Panc1 (cell line): ENCODE measurements around the gene RNASE9. TPM values are rescaled to one million over a fixed set of nuclear protein-coding genes. Genes with fewer than 3 reads are reported as not detected.

Experiments used
- ATAC-seq: fragments of 200-7000 bp; cut with Tn5 transposase; 2 replicates; pipeline ENCODE4 v1.9.1; 2020; ENCODE audit warnings: mild to moderate bottlenecking, moderate library complexity
- BruUV-seq: library from RNA; stranded (reverse); fragments of 400-500 nt; replicated peaks from 2 replicates; lab custom pipeline; 2021; lab: Mats Ljungman, UMichigan
- CTCF ChIA-PET: fragments of 300-600 bp; sonication (Branson Sonifier 250); formaldehyde crosslinking; loops from one replicate; lab custom pipeline; 2022; ENCODE audit warnings: antibody characterized with exemption; lab: Charles Lee
- POLR2A ChIA-PET: fragments of 300-600 bp; sonication (Branson Sonifier 250); formaldehyde crosslinking; loops from one replicate; lab custom pipeline; 2022; ENCODE audit warnings: antibody characterized with exemption; lab: Charles Lee
- DNase-seq: peaks from one replicate; pipeline ENCODE4 v3.0.0-alpha.2; 2010; ENCODE audit warnings: low read depth, low spot score
- H3K27ac ChIP-seq: 2 replicates; pipeline ENCODE4 v1.5.1; 2011; ENCODE audit warnings: mild to moderate bottlenecking, low read length, inconsistent platforms
- H3K27me3 ChIP-seq: fragments of 200-500 bp; sonication (Bioruptor generic); 2 replicates; pipeline ENCODE4 v1.6.0; 2014; ENCODE audit warnings: low read length, inconsistent platforms; ENCODE audit not compliant: control insufficient read depth, insufficient read depth
- H3K36me3 ChIP-seq: fragments of 200-500 bp; sonication (Bioruptor generic); 2 replicates; pipeline ENCODE4 v1.5.1; 2014; ENCODE audit warnings: inconsistent platforms, mild to moderate bottlenecking, low read length, moderate library complexity; ENCODE audit not compliant: control insufficient read depth, insufficient read depth
- H3K4me1 ChIP-seq: 2 replicates; pipeline ENCODE4 v1.5.1; 2011; ENCODE audit warnings: inconsistent platforms, mild to moderate bottlenecking, low read length, moderate library complexity; ENCODE audit not compliant: control insufficient read depth, insufficient read depth
- H3K4me3 ChIP-seq, 2 experiments: 2 replicates each; pipeline ENCODE4 v1.5.1; 2011 to 2012; ENCODE audit warnings: low read depth in 2 of 2, low read length in 2 of 2, mild to moderate bottlenecking in 2 of 2, inconsistent platforms in 1 of 2, moderate library complexity in 1 of 2
- H3K9me3 ChIP-seq: fragments of 200-500 bp; sonication (Bioruptor generic); 2 replicates; pipeline ENCODE4 v1.5.1; 2014; ENCODE audit warnings: low read depth, mild to moderate bottlenecking, inconsistent platforms, low read length, moderate library complexity; ENCODE audit not compliant: control insufficient read depth, insufficient read depth
- POLR2AphosphoS5 ChIP-seq: IDR thresholded peaks from 2 replicates; pipeline ENCODE4 v1.6.1; 2012; ENCODE audit warnings: mild to moderate bottlenecking, low read depth, low read length, moderate library complexity
- SIN3A ChIP-seq: IDR thresholded peaks from 2 replicates; pipeline ENCODE4 v1.6.1; 2012; ENCODE audit warnings: low read depth, mild to moderate bottlenecking, low read length, moderate library complexity, borderline replicate concordance; ENCODE audit not compliant: insufficient read depth
- TCF7L2 ChIP-seq: IDR thresholded peaks from 2 replicates; pipeline ENCODE4 v1.6.1; 2011; ENCODE audit warnings: mild to moderate bottlenecking, low read depth, low read length, inconsistent platforms
- in situ Hi-C: cut with HindIII; loops from 2 replicates; pipeline ENCODE4 v1.10.0; 2016; ENCODE audit warnings: low sequenced_read_pairs, low pct_unique_long_range_greater_than_20kb
- intact Hi-C: fragments of 100-400 bp; cut with micrococcal nuclease; formaldehyde crosslinking; loops from one replicate; pipeline ENCODE4 v1.10.0; 2022; ENCODE audit not compliant: unreplicated experiment
- total RNA-seq: library from RNA; stranded (reverse); gene quantifications from one replicate; pipeline ENCODE4 v1.2.1, GENCODE V29; 2021; ENCODE audit not compliant: unreplicated experiment
- TF ChIP-seq, protein P1 (sequence below), 2 experiments: IDR thresholded peaks; 2 replicates each; pipeline ENCODE4 v1.6.1; 2011 to 2012; ENCODE audit warnings: low read depth in 2 of 2, control low read depth in 1 of 2, low read length in 1 of 2, mild to moderate bottlenecking in 1 of 2, moderate library complexity in 1 of 2; ENCODE audit not compliant: insufficient read depth in 1 of 2
- TF ChIP-seq, protein P2 (sequence below): fragments of 450-650 bp; IDR thresholded peaks from 2 replicates; pipeline ENCODE4 v1.5.1; 2017; ENCODE audit warnings: mild to moderate bottlenecking

Gene RNASE9
- total RNA-seq, 1 experiment from 2014 or later = not detected

DNA sequence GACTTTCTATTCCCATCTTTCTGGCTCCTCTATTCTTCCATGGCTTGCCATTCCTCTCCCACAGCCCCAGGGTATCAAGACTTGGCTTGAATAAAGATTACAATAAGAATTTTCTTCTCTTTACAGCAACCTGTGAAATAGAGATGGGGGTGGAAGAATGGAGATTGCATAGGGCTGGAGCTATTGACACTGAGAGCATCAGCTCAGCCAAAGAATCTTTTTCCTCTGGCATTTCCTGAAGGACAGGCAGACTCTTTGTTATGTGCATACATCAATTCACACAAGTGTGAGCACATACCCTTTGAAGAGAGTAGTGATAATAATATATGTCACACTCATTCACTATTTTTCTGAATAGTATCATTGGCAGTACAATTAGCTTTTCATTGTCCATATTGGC lies 22.3 kb upstream of the RNASE9 start:
- H3K9me3 ChIP-seq = no peaks in the 10 kb centered on the region
- no peak for TF ChIP-seq SIN3A
- DNase-seq (no peak), ATAC-seq (no peak)
- POLR2A ChIA-PET = no interaction called here
- H3K27ac ChIP-seq = no peak overlapping the region
- BruUV-seq = no TSS peak
- CTCF ChIA-PET = no interaction called here
- intact Hi-C loops (no loop called here), in situ Hi-C loops (no loop called here)
- H3K4me1 ChIP-seq = no peaks in the 10 kb centered on the region
- H3K4me3 ChIP-seq = no peak overlapping the region
- H3K36me3 ChIP-seq = no peaks in the 10 kb centered on the region
- peaks cover 2% of the 10 kb centered on the region for H3K27me3 ChIP-seq

DNA sequence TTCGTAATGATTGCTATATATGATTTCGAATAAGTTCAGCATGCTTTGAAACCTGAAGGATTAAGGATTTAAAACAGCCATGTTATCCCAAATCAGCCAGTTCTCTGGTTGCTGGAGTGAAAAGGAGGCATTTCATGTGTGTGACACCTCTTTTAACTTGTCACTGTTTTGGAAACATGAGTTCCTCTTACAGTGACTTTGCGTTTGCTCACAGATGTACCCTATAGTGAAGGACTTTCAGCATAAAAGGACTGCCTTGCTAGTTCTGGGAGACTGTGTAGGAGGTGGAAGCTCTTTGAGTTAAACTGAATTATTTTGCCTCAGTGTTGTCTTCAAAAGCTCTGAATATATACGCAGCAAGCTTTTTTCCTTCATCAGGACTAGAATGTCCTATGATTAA lies 19.4 kb upstream of the RNASE9 start:
- in situ Hi-C loops = no loop called here
- no peaks in the 10 kb centered on the region for H3K9me3 ChIP-seq
- ATAC-seq = no peak
- H3K4me3 ChIP-seq = no peak overlapping the region
- no peaks in the 10 kb centered on the region for H3K4me1 ChIP-seq
- no peaks in the 10 kb centered on the region for H3K36me3 ChIP-seq
- H3K27me3 ChIP-seq = no peaks in the 10 kb centered on the region
- no peak for DNase-seq
- TF ChIP-seq POLR2AphosphoS5 (no peak), SIN3A (no peak), TCF7L2 (no peak)
- TF ChIP-seq, protein P1, sequence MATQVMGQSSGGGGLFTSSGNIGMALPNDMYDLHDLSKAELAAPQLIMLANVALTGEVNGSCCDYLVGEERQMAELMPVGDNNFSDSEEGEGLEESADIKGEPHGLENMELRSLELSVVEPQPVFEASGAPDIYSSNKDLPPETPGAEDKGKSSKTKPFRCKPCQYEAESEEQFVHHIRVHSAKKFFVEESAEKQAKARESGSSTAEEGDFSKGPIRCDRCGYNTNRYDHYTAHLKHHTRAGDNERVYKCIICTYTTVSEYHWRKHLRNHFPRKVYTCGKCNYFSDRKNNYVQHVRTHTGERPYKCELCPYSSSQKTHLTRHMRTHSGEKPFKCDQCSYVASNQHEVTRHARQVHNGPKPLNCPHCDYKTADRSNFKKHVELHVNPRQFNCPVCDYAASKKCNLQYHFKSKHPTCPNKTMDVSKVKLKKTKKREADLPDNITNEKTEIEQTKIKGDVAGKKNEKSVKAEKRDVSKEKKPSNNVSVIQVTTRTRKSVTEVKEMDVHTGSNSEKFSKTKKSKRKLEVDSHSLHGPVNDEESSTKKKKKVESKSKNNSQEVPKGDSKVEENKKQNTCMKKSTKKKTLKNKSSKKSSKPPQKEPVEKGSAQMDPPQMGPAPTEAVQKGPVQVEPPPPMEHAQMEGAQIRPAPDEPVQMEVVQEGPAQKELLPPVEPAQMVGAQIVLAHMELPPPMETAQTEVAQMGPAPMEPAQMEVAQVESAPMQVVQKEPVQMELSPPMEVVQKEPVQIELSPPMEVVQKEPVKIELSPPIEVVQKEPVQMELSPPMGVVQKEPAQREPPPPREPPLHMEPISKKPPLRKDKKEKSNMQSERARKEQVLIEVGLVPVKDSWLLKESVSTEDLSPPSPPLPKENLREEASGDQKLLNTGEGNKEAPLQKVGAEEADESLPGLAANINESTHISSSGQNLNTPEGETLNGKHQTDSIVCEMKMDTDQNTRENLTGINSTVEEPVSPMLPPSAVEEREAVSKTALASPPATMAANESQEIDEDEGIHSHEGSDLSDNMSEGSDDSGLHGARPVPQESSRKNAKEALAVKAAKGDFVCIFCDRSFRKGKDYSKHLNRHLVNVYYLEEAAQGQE (IDR thresholded peaks at IDR 0.05; ENCODE audit: insufficient read depth in 1 of 2, low read depth in 2 of 2, low read length in 1 of 2) = no peak
- TF ChIP-seq, protein P2, sequence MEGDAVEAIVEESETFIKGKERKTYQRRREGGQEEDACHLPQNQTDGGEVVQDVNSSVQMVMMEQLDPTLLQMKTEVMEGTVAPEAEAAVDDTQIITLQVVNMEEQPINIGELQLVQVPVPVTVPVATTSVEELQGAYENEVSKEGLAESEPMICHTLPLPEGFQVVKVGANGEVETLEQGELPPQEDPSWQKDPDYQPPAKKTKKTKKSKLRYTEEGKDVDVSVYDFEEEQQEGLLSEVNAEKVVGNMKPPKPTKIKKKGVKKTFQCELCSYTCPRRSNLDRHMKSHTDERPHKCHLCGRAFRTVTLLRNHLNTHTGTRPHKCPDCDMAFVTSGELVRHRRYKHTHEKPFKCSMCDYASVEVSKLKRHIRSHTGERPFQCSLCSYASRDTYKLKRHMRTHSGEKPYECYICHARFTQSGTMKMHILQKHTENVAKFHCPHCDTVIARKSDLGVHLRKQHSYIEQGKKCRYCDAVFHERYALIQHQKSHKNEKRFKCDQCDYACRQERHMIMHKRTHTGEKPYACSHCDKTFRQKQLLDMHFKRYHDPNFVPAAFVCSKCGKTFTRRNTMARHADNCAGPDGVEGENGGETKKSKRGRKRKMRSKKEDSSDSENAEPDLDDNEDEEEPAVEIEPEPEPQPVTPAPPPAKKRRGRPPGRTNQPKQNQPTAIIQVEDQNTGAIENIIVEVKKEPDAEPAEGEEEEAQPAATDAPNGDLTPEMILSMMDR = no peak
- intact Hi-C loops = no loop called here
- no peak overlapping the region for H3K27ac ChIP-seq
- ChIA-PET CTCF (no interaction called here), POLR2A (no interaction called here)
- BruUV-seq = no TSS peak

DNA sequence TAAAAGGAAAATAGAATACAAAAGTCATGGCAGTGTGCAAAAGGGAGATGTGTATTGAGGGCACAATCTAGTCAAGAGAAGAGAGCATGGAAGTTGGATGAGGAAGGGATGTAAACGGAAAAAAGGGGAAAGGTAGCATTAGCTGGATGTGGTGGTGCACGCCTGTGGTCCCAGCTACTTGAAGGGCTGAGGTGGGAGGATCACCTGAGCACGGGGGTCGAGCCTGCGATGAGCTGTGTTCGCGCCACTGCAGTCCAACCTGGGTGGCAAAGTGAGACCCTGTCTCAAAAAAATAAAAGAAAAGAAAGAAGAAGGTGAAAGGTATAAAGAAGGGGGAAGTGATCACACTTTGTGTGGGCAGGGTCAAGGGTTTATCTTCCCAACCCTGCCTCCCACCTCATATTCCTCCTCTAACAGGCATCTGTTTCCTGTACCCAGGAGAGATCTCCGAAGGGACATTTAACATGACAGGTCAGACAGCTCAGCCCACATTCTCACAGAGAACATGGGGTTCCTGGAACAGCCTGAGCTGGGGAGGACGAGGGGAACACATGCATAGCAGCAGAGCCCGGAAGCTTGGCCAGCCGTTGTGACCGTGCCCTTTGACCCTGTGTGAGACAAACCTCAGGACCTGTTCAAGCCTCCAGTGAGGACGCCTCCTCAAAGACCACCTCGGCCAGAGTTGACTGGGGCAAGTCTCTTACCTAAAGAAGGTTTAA lies 18.1 kb upstream of the RNASE9 start:
- ATAC-seq = no peak
- no peak for TF ChIP-seq SIN3A
- no peak for TF ChIP-seq TCF7L2
- TF ChIP-seq, protein P2 = no peak
- no peak for TF ChIP-seq POLR2AphosphoS5
- TF ChIP-seq, protein P1 (IDR thresholded peaks at IDR 0.05; ENCODE audit: insufficient read depth in 1 of 2, low read depth in 2 of 2, low read length in 1 of 2) = no peak
- in situ Hi-C loops = no loop called here
- ChIA-PET CTCF (no interaction called here), POLR2A (no interaction called here)
- no peaks in the 10 kb centered on the region for H3K27me3 ChIP-seq
- intact Hi-C loops = no loop called here
- BruUV-seq = no TSS peak
- no peak overlapping the region for H3K4me3 ChIP-seq
- DNase-seq = no peak
- no peaks in the 10 kb centered on the region for H3K4me1 ChIP-seq
- no peak overlapping the region for H3K27ac ChIP-seq
- H3K9me3 ChIP-seq = no peaks in the 10 kb centered on the region
- H3K36me3 ChIP-seq = no peaks in the 10 kb centered on the region
